GM19455 (cell line): ENCODE data around the gene ULBP1.
A peak's percentile ranks its signal among the peaks of the same experiment; 100 is the strongest.
"Not testable (repeated sequence)": the region's sequence is repeated elsewhere in the genome, so short reads cannot be mapped to it uniquely, and the experiment has no call there.

Source experiments
- ATAC-seq: cut with Tn5 transposase; IDR thresholded peaks from one replicate; pipeline ENCODE4 v1.9.1; 2021; ENCODE audit not compliant: unreplicated experiment

The ULBP1 gene

DNA sequence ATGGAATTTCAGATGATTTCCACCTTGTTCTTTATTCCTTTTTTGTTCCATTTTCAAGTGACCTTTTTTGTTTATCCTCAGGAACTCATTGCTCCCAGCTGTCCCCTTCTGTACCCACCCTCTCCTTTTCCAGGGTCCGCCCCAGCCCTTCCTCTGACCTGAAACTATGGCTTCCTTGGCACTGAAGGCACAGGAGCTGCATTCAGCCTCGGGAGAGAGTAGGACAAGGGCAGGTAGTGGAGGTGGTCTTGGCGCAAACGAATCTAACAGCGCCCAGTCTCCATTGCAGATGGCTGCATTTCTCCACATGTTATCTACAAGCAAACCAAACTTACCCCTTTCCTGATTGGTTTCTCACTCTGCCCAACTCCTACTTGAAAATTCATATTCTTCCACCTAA lies 30.7 kb upstream of the ULBP1 start:
- no peak for ATAC-seq

DNA sequence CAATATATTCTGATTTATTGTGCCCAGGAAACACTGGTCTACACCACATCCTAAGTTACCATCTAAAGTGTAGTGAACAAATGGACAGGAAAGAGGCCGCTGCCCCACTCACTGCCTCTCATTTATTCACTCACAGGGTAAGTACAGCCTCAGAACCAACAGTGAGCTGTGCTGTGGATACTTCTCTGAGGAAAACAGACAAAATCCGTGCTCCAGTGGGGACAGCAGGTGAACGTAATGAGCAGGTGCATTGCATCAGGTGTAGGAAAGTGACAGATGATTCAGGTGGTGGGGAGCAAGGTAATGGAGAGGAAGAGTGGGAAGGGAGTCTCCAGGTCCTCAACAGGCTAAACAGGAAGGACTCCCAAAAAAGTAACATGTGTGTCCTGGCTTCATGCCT lies 30.3 kb upstream of the ULBP1 start:
- no peak for ATAC-seq

DNA sequence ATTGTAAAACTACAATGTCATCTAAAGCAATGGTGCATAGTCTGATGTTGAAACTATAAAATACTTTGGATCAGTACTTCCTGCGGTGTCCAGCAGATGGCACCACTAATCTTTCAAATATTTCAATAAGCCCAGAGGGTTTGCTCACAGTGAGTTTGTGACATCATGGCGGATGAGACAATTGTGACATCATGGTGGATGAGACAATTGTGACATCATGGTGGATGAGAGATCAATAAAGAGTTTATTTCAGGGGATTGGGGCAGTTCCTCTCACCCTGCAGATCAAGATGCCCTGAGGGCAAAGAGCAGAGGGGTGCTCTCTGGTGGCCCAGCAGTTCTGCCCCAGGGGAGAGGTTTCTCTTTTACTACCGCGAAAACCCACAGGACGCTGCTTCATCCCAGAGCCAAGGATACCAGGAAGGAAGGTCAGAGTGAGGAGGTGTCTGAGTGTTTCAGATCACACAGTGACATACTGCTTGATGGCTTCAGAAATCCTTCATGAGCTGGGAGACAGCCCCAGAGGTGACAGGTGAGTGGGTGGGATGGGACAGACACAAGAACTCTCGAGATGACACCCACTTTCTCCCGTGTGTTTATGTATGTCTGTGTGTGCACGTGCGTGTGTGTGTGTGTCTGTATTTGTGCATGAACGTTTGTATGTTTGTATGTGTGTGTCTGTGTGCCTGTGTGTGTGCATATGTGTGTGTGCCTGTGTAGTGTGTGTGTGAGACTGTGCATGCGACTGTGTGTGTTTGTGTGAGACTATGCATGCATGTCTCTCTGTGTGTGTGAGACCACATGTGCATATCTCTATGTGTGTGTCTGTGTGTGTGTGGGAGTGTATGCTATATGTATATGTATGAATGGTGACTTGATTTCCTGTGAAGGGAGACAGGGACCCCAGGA lies 29.2 kb upstream of the ULBP1 start:
- ATAC-seq, result no peak

DNA sequence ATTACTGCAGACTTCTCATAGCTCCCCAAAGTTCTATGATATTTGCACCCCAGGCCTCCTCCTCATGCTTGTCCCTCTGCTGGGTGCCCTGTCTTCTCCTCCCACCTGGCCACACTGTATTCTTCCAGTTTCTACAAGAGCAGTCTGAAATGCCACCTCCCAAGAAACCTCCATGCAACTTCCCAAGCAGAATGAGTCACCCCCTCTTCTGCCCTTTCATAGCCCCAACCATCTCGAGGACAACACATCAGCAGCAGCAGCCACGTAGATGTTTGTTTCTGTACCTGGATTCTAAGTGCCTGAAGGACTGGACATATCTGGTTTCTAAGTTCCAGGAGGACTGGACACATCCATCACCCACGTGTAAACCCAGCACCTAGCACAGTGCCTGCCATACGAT lies 28.5 kb upstream of the ULBP1 start:
- no peak for ATAC-seq

DNA sequence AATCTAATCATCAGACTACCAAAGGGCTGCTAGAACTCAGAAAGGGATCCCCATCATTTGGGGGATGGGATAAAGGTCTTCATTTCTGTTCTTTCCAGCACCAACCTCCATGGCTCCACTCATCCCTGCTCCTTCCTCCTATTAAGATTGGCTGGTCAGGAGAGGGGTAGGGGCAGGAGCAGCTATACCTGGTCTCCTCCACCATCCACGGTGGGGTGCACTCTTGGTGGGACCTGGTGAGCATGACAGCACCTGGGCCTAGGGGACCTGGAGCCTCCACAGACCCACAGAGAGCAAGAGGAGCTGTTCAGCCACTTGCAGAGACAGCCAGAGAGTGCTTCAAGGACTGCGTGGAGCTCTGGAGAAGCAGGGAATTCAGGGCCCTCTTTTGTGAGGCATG lies 28.1 kb upstream of the ULBP1 start:
- ATAC-seq, result no peak

GRCh38 chr6:149936743-149937142 lies 27.0 kb upstream of the ULBP1 start:
- ATAC-seq, result no peak

DNA sequence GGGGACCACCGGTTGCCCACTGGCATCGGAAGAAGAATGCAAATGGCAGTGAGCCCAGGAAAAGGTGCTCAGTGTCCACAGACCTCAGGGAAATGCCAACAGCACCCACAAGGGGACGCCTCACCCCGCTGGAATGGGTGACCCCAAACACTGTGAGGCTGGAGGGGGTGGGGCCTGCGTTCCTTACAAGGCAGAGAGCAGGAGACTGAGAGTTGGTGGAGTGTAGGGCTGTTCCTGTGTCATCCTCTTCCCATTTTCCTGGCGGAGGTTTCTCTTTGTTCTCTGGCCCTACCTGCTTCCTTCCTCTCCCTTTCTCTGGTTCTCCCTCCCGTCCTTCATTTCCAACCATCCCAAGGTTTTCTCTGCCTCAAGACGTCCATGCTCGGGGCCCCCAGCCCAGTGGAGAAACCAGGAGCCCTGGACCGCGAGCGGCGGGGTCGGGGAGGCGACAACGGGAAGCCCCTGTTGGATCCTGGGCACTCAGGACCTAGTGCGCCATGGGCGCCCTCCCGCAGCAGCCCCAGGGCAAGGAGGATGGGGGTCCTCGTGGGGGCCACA lies 25.7 kb upstream of the ULBP1 start:
- ATAC-seq, result not testable (repeated sequence)

- peak; percentile 81 for ATAC-seq
These were observed 25.0 kb upstream of the ULBP1 start for GRCh38 chr6:149938571-149939355.

GRCh38 chr6:149939356-149939648 lies 24.4 kb upstream of the ULBP1 start:
- no peak for ATAC-seq

GRCh38 chr6:149939909-149940671 lies 23.7 kb upstream of the ULBP1 start:
- no peak for ATAC-seq

GRCh38 chr6:149940672-149940982 lies 23.1 kb upstream of the ULBP1 start:
- no peak for ATAC-seq

DNA sequence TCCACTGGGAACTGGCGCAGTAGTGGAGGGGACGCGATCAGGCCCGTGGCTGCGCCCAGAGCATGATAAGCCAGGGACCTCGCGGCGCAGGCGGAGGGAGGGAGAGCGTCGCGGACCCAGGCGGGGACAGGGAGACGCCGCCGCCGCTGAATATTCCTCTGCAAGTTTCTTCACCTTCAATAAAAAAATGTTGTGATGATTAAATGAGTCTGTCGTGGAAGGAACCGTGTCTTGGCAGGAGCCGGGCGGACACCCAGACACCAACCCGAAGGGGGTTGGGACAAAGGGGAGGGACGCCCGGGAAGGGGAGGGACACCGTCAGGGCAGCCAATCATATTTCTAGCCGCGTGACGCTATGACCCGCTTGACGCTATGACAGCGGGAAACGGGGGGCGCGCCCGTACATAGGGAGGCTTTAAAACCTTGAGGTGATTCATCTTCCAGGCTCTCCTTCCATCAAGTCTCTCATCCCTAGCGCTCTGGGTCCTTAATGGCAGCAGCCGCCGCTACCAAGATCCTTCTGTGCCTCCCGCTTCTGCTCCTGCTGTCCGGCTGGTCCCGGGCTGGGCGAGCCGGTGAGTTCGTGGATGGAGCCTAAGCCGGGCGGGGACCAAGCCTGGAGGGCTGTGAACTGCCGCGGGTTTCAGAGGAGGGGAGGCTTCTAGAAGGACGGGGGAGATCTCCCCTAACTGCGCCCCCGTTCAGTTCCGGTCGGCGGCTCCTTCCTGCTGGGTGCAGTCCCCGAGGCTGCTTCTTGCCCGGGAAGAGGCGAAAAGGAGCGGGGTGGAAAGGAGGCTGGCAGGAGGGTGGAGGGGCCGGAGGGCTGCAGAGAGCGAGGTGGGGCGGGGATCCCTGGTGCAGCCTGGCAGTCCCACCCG lies 21.9 kb upstream of the ULBP1 start, which contains the start of gene ULBP2:
Gene ULBP2, plus strand, starts transcription at position 432 of the 878 bp plus-strand sequence. Its CDS starts 59 bp downstream, at position 491.
- no peak for ATAC-seq

DNA sequence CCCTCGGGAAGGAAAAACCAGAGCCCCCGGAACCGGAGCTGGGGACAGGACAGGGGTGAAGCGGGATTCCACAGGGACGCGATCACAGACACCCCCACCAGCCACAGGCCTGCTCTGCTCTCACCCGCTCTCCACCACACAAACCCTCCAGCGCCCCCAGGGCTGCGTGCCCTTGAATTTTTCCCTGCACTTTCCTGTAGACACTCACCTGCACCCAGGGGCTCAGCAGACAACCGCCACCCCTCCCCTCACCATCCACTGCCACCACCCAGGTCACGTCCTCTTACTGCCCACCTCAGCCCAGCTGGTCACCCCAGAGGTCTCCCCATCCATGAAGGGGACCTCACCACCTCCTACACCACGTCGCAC lies 21.3 kb upstream of the ULBP1 start:
- ATAC-seq, result no peak

DNA sequence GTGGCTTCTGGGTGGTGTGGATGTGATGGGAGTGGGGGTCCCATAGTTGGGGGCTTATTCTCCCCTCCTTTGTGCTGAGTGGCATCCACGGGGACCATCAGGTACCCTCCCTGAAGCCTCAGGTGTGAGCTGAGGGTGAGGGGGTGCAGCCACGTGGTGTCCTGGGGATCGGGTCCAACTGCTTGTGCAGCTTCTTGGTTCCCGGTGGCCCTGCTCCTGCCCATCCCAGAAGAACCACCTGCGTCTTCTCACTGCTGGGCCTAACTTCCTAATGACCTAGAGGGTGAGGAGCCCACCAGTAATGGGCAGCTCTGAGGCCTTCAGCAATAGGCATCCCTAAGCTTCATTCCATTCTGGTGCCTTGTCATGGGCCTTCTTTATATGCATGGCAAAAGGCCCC lies 20.4 kb upstream of the ULBP1 start:
- ATAC-seq, result not testable (repeated sequence)

GRCh38 chr6:149945276-149945675 lies 18.5 kb upstream of the ULBP1 start:
- ATAC-seq, result not testable (repeated sequence)

DNA sequence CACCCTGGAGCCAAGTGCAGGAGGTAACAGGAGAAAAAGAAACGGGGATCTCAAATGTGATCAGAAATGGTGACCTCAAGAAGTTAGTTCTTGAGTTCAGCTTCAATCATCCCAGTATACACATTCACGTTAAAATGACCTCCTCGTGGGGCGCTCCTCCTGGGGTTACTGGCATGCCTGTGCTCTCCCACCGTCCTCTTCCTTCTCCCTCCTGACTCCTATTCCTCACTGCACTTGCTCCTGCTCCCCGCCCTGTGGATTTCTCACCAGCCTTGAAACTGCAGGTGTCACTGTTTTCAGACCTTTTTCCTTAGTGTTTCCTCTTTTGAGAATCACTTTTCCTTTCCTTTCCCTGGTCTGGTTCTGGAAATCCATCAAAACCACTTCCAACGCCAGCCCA lies 17.1 kb upstream of the ULBP1 start:
- not testable (repeated sequence) for ATAC-seq

GRCh38 chr6:149947533-149947932 lies 16.2 kb upstream of the ULBP1 start:
- ATAC-seq, result not testable (repeated sequence)

DNA sequence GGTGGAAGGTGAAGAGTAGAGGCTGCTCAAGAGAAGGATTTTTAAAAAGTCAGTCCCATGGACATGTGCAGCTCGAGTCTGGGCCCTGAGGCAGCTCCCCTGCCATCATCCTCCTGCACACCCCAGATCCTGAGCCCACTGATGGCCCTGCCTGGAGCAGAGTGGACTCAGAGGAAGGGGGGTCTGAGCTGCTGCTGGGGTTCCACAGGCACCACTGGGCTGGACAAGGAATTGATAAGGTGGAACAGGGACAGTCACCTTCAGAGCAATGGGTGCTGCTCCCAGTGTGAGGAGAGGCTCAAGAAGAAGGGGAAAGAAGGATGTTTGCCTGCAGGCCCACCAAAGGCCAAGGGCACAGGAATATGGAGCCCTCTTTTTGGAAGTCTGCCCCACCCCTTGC lies 15.7 kb upstream of the ULBP1 start:
- ATAC-seq, result no peak

DNA sequence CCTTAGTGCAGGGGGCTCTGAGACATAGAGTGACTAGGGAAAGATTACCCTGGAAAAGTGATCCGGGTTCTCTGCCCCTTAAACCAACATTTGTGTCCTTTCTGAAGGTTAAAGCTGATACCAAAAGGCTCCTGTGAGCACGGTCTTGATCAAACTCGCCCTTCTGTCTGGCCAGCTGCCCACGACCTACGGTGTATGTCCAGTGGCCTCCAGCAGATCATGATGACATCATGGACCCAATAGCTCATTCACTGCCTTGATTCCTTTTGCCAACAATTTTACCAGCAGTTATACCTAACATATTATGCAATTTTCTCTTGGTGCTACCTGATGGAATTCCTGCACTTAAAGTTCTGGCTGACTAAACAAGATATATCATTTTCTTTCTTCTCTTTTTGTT lies 15.1 kb upstream of the ULBP1 start:
- ATAC-seq, result no peak

- ATAC-seq, result no peak
These were observed 13.3 kb upstream of the ULBP1 start for GRCh38 chr6:149950423-149950822.
